Testis (tissue), 3 donors: ENCODE results near the gene PHF19. TPM values are rescaled to one million over a fixed set of nuclear protein-coding genes. Genes with fewer than 3 reads are reported as not detected.

Experiments used
- DNase-seq: peaks from one replicate; pipeline ENCODE4 v3.0.0-alpha.2; 2019
- H3K27ac ChIP-seq, 2 donors: fragments of 200-600 bp; sonication (generic); one replicate each; pipeline ENCODE4 v1.5.1; 2019
- H3K27me3 ChIP-seq: fragments of 200-600 bp; sonication (generic); one replicate; pipeline ENCODE4 v1.5.1; 2019
- H3K36me3 ChIP-seq: fragments of 200-600 bp; sonication (generic); one replicate; pipeline ENCODE4 v1.5.1; 2017; ENCODE audit warnings: low read depth; ENCODE audit errors: missing control alignments
- H3K4me1 ChIP-seq: fragments of 200-600 bp; sonication (generic); one replicate; pipeline ENCODE4 v1.5.1; 2019
- H3K4me3 ChIP-seq, 2 donors: fragments of 200-600 bp; sonication (generic); one replicate each; pipeline ENCODE4 v1.5.1; 2017 to 2019
- H3K9me3 ChIP-seq: fragments of 200-600 bp; sonication (generic); one replicate; pipeline ENCODE4 v1.5.1; 2017
- POLR2A ChIP-seq: fragments of 450-650 bp; IDR thresholded peaks from one replicate; pipeline ENCODE4 v1.6.1; 2017; ENCODE audit warnings: antibody characterized with exemption, mild to moderate bottlenecking, moderate library complexity
- WGBS, 2 donors: methylation state at CpG; one replicate each; pipeline ENCODE4 v1.1.5; 2018; 5-methylcytosine and 5-hydroxymethylcytosine counted together
- intact Hi-C: fragments of 100-400 bp; cut with DNase I; formaldehyde crosslinking; loops from one replicate; pipeline ENCODE4 v1.15.1; 2023; ENCODE audit warnings: low total_unique reads
- polyA plus RNA-seq: library from polyadenylated mRNA; stranded (reverse); fragments of 350-450 nt; fragmentation: Illumina TruSeq; extraction: RNeasy Lipid Tissue Mini Kit (QIAGEN cat#74804); gene quantifications from one replicate; pipeline ENCODE4 v1.2.3, GENCODE V29; 2014; ENCODE audit warnings: low read depth, low replicate concordance; ENCODE audit not compliant: insufficient read depth
- total RNA-seq, 2 donors: library from RNA; depleted of rRNA; stranded (reverse); fragments of >200 nt; gene quantifications; one replicate each; pipeline ENCODE4 v1.2.3, GENCODE V29; 2016
- TF ChIP-seq, protein P1 (sequence below), 3 experiments: fragments of 450-650 bp in 2 of 3; fragments of 200-600 bp in 1 of 3; sonication (generic) in 1 of 3; IDR thresholded peaks; one replicate each; pipeline ENCODE4 v1.5.1; 2016 to 2019; ENCODE audit warnings: antibody characterized with exemption in 3 of 3, mild to moderate bottlenecking in 2 of 3, moderate library complexity in 1 of 3

Gene PHF19
- total and polyA plus RNA-seq, 3 donors from 2014 or later, result 28.5 to 41.7 (median 40.3) TPM

DNA sequence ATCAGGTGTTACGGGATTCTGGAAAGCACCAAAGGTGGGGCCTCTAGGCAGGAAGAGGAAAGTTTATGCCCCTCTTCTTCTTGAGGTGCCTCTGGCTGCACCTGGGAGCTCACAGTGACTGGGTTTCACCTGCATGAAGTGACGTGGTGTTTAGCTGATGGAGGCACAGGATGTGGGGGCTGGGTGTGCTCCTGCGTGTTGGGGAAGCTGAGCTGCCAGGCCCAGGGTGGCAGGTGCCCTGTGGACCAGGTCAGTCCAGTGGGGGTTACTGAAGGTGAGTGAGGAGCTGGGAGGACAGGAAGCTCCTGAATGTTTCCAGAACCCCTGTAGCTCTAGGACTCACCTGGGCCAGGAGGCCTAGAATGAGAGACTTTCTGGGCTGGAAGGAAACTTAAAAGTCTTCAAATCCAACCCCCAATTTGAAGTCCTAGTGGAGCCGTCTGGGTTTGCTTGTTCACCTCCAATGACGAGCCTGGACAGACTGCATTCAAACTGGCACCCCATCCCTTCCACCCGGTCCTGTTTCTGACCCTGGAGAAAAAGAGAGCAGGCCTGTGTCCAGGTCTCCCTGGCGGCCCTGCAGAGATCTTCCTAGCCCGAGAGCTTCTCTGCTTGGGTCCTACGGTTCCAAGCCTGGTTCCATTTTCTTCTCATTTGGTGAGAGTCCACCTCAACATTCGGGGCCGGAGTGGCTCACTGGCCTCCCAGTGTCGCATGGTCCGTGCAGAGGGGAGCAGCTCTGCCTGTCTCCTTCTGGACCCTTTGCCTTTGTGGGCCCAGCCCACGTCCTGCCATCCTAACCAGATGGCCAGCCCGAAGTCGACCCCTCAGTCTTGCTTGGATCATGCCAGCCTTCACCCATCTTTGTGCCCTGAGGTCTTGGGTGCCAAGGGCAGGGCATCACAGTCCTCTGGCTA lies 27.3 kb upstream of the PHF19 start:
- TF ChIP-seq POLR2A, result no peak
- TF ChIP-seq, protein P1, sequence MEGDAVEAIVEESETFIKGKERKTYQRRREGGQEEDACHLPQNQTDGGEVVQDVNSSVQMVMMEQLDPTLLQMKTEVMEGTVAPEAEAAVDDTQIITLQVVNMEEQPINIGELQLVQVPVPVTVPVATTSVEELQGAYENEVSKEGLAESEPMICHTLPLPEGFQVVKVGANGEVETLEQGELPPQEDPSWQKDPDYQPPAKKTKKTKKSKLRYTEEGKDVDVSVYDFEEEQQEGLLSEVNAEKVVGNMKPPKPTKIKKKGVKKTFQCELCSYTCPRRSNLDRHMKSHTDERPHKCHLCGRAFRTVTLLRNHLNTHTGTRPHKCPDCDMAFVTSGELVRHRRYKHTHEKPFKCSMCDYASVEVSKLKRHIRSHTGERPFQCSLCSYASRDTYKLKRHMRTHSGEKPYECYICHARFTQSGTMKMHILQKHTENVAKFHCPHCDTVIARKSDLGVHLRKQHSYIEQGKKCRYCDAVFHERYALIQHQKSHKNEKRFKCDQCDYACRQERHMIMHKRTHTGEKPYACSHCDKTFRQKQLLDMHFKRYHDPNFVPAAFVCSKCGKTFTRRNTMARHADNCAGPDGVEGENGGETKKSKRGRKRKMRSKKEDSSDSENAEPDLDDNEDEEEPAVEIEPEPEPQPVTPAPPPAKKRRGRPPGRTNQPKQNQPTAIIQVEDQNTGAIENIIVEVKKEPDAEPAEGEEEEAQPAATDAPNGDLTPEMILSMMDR (IDR thresholded peaks at IDR 0.05), result no peak
- H3K9me3 ChIP-seq, result no peaks in the 10 kb centered on the region
- no peak overlapping the region for H3K27ac ChIP-seq
- no peaks in the 10 kb centered on the region for H3K4me1 ChIP-seq
- no peaks in the 10 kb centered on the region for H3K36me3 ChIP-seq
- intact Hi-C loops, result no loop called here
- no peak for DNase-seq
- no peaks in the 10 kb centered on the region for H3K27me3 ChIP-seq
- 80 to 95% methylated on average over 13 to 16 of the region's 16 CpGs for WGBS, 2 donors
- H3K4me3 ChIP-seq, result no peak overlapping the region

DNA sequence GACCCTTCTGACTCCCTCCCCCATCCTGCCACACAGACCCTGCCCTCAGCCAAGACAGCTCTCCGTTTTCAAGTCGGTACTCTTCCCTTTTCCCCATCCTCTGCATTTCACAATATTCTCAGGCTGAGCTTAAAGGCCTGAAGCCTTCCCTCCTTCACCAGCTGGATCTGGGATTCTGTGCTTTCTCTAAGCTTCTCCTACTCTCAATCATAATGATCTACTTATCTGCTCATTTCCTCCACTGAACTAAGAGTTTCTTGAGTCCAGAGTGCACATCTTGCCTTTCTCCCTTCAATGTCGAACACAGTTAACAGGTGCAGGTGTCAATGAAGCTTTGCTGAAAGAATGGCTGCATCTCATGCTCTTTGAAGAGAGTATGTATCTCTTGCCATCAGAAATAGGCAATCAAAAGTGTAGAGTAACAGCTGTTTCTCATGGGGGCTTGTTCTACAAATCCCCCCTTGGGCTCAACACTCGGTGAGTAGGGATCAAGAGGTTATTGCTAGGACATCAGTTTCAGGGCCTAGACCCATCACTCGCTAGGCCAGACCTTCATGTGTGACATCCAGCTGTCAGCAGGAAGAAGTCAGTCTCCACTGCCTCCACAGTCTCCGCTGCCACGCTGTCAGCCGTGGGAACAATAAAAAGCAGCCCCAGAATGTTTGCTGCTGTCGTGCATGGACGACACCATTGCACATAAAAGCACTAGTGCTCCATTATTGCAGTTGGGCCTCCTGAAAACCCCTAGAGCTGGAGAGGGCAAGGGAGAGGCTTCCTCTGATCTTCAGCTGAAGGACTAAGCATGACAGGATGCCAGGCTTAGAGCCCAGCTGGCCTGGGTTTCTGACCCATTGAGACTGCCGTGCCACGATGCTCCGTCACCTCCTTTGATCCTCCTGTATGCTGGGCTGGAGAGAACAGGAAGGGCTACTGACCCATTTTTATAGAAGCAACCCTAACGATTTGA lies 25.9 kb upstream of the PHF19 start:
- DNase-seq, result no peak
- H3K4me3 ChIP-seq, result no peak overlapping the region
- WGBS, 2 donors, result 84 to 86% methylated on average over 11 to 14 of the region's 14 CpGs
- no peak overlapping the region for H3K27ac ChIP-seq
- no peaks in the 10 kb centered on the region for H3K9me3 ChIP-seq
- no peaks in the 10 kb centered on the region for H3K4me1 ChIP-seq
- no peaks in the 10 kb centered on the region for H3K36me3 ChIP-seq
- intact Hi-C loops, result no loop called here
- TF ChIP-seq POLR2A, result no peak
- TF ChIP-seq, protein P1 (IDR thresholded peaks at IDR 0.05), result no peak
- no peaks in the 10 kb centered on the region for H3K27me3 ChIP-seq

DNA sequence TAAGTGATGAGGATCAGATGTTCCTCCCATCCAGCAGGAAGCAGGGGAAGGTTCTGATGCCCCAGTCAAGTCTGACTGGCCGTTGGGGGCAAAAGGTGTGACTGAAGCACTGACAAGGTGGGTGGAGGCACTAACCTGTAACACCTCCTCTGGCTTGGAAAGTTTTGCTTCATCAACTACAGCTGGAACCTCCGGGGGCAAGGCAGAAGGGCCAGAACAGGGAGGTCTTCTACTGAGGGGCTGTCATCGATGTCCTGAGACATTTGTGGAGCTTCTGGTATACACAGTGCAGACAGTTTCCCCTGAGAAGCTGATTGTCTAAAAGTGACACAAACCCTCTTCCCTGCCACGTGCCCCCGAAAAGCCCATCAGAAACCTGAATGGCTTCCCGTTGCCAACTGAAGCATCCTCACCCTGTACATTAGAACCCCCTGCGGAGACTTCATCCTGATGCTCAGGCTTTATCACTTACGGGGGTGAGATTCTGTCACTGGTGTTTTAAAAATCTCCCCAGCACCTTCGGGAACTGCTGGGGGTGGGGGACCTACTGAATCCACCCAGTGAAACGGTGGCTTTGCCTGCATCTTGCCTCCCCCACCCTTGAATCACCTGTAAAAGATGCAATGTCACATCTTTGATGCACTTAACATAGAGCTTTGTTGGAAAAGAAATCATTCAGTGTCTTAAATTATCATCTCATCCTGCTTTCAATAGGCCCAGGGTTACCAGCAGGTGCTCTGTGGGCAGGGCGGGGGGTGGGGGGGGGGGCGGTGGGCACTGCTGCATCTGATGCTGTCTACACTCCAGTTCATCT lies 25.0 kb upstream of the PHF19 start:
- Histone ChIP-seq H3K4me3 (no peak overlapping the region), H3K4me1 (peaks cover 5% of the 10 kb centered on the region), H3K36me3 (no peaks in the 10 kb centered on the region), H3K9me3 (no peaks in the 10 kb centered on the region), H3K27me3 (no peaks in the 10 kb centered on the region), H3K27ac (no peak overlapping the region)
- TF ChIP-seq, protein P1 (IDR thresholded peaks at IDR 0.05), result no peak
- no peak for TF ChIP-seq POLR2A
- intact Hi-C loops, result no loop called here
- WGBS, 2 donors, result 85 to 93% methylated on average over 11 to 12 of the region's 12 CpGs
- no peak for DNase-seq

DNA sequence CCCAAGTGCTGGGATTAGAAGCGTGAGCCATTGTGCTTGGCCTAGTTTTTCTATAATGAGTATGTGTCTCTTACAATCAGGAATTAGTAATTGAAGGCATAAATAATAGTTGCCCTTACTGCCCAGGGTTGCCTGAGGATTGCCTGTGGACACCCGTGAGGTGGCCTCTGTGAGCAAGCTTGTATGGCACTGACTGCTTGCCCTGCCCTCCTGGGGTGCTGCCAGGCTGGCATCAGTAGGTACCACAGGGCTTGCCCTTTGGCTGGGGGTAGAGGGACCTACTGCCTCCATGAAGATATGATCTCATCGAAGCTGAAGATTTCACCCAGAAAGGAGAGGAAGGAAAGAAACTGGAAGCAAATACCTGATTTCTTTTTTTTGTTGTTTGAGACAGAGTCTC lies 23.8 kb upstream of the PHF19 start:
- DNase-seq, result no peak
- no peak overlapping the region for H3K27ac ChIP-seq
- TF ChIP-seq, protein P1 (IDR thresholded peaks at IDR 0.05), result no peak
- TF ChIP-seq POLR2A, result no peak
- intact Hi-C loops, result no loop called here
- no peaks in the 10 kb centered on the region for H3K27me3 ChIP-seq
- H3K4me3 ChIP-seq, result no peak overlapping the region
- no peaks in the 10 kb centered on the region for H3K9me3 ChIP-seq
- peaks cover 7% of the 10 kb centered on the region for H3K4me1 ChIP-seq
- H3K36me3 ChIP-seq, result no peaks in the 10 kb centered on the region
- WGBS, 2 donors, result 87 to 93% methylated on average over 3 of the region's 3 CpGs
